Activated CD4-positive, alpha-beta memory T cell treated with anti-CD3 and anti-CD28 coated beads, Interleukin-2, amount 10 ng/mL, durations not matched to agents 7 days and 5 days (primary cell): ENCODE data around the gene OR10G4. TPM values are rescaled to one million over a fixed set of nuclear protein-coding genes. Genes with fewer than 3 reads are reported as not detected.
"Not testable (repeated sequence)": the region's sequence is repeated elsewhere in the genome, so short reads cannot be mapped to it uniquely, and the experiment has no call there.

ENCODE experiments used
- CTCF ChIA-PET: fragments of 350-600 bp; sonication (Branson Sonifier 250); formaldehyde crosslinking; loops from one replicate; lab custom pipeline; 2021; ENCODE audit warnings: antibody characterized with exemption, inconsistent platforms; lab: Charles Lee
- POLR2A ChIA-PET: fragments of 350-600 bp; sonication (Branson Sonifier 250); formaldehyde crosslinking; loops from one replicate; lab custom pipeline; 2021; ENCODE audit warnings: antibody characterized with exemption; lab: Charles Lee
- DNase-seq: peaks from one replicate; pipeline ENCODE4 v3.0.0-alpha.2; 2020
- H3K27ac Mint-ChIP-seq: one replicate; pipeline ENCODE4 v1.8.0; 2021; ENCODE audit warnings: mild to moderate bottlenecking, mixed read lengths
- H3K27me3 Mint-ChIP-seq: one replicate; pipeline ENCODE4 v1.8.0; 2021; ENCODE audit warnings: mixed read lengths
- H3K36me3 Mint-ChIP-seq: one replicate; pipeline ENCODE4 v1.8.0; 2021; ENCODE audit warnings: low read depth, mixed read lengths
- H3K4me1 Mint-ChIP-seq: one replicate; pipeline ENCODE4 v1.8.0; 2021; ENCODE audit warnings: mixed read lengths
- H3K4me3 Mint-ChIP-seq: one replicate; pipeline ENCODE4 v1.8.0; 2021; ENCODE audit warnings: mild to moderate bottlenecking, mixed read lengths
- H3K9me3 Mint-ChIP-seq: one replicate; pipeline ENCODE4 v1.8.0; 2021; ENCODE audit warnings: mixed read lengths
- total RNA-seq, 2 experiments: library from RNA; stranded (reverse); gene quantifications; one replicate each; pipeline ENCODE4 v1.2.3, GENCODE V29; 2021

Gene OR10G4, protein sequence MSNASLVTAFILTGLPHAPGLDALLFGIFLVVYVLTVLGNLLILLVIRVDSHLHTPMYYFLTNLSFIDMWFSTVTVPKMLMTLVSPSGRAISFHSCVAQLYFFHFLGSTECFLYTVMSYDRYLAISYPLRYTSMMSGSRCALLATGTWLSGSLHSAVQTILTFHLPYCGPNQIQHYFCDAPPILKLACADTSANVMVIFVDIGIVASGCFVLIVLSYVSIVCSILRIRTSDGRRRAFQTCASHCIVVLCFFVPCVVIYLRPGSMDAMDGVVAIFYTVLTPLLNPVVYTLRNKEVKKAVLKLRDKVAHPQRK
- total RNA-seq, result not detected

DNA sequence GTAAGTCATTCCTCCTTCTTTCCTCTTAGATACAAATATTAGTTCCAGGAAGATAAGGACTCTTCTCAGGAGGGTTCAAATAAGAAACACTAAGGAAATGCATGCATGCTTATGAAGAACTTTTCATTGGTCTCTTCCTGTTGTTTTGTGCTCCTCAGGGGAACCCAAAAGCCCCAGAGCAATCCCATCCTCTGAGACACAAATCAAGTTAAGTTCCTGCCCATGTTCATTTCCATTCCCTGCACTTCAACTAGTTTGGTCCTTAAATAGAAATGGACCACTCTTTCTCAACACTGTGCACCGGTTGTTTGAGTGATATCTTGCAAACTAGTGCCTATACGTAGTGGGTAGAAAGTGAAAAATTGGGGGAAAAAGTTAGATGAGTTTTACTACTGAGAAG, at the start of gene OR10G4:
Gene OR10G4, plus strand, starts transcription at position 301 of the 400 bp plus-strand sequence. CDS start 2,578 bp downstream, outside the sequence.
- no peaks in the 10 kb centered on the region for H3K9me3 Mint-ChIP-seq
- ChIA-PET POLR2A (no interaction called here), CTCF (no interaction called here)
- H3K27ac Mint-ChIP-seq, result no peak within 1 kb of the TSS
- no peak within 1 kb of the TSS for H3K4me3 Mint-ChIP-seq
- DNase-seq, result no peak
- H3K36me3 Mint-ChIP-seq, result no peaks in the 10 kb centered on the region
- no peaks in the 10 kb centered on the region for H3K27me3 Mint-ChIP-seq
- no peaks in the 10 kb centered on the region for H3K4me1 Mint-ChIP-seq

DNA sequence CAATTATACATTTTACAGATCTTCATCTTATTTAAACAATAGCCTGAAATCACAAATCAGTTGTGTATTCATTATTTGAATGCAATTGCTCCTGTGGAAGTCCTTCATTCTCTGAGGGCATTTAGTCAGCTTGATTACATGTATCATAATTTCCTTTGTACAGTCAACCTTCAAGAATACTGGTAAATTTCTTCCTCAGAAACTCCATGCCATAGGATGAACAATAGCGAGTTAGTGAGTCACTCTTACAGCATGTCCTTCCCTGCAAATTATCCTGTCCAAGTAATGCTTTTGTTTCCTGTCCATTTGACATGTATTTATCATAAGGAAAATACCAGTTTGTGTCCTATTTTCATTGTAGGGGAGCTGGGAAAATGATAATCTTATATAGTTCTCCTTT, 39.0 kb upstream of the OR10G4 start:
- peaks cover 3% of the 10 kb centered on the region for H3K9me3 Mint-ChIP-seq
- CTCF ChIA-PET, result no interaction called here
- H3K36me3 Mint-ChIP-seq, result no peaks in the 10 kb centered on the region

DNA sequence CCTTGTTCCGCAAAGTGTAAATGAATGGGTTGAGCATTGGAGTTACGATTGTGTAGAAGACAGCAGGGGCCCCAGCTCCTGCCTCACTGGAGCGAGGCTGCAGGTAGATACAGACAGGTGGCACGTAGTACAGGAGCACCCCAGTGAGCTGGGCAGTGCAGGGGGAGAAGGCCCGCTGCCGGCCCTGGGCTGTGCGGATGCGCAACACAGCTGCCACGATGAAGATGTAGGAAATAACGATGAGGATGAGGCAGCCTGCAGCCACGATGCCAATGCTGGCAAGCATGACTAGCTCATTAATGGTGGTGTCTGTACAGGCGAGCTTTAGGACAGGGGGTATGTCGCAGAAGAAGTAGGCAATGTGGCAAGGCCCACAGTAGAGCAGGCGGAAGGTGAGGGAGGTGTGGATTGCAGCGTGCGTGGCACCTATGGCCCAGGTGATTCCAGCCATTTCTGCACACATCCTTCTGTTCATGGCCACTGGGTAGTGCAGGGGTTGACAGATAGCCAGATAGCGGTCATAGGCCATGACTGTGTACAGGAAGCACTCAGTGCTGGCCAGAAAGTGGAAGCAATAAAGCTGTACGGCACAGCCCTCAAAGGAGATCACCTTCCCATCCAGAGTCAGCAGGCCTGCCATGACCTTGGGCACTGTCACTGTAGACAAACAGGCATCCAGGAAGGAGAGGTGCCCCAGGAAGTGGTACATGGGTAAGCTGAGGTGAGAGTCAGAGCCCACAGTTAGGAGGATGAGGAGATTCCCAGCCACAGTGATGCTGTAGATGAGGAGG, 35.8 kb upstream of the OR10G4 start:
- Mint-ChIP-seq H3K9me3 (no peaks in the 10 kb centered on the region), H3K27me3 (no peaks in the 10 kb centered on the region), H3K27ac (no peak overlapping the region), H3K4me3 (no peak overlapping the region), H3K4me1 (no peaks in the 10 kb centered on the region), H3K36me3 (no peaks in the 10 kb centered on the region)
- no peak for DNase-seq
- ChIA-PET POLR2A (no interaction called here), CTCF (no interaction called here)

More for the DNA sequence above, 39.0 kb upstream of the OR10G4 start:
- H3K27ac Mint-ChIP-seq, result no peak overlapping the region
- H3K27me3 Mint-ChIP-seq, result no peaks in the 10 kb centered on the region
- no peaks in the 10 kb centered on the region for H3K4me1 Mint-ChIP-seq
- no peak for DNase-seq
- POLR2A ChIA-PET, result no interaction called here
- H3K4me3 Mint-ChIP-seq, result no peak overlapping the region

DNA sequence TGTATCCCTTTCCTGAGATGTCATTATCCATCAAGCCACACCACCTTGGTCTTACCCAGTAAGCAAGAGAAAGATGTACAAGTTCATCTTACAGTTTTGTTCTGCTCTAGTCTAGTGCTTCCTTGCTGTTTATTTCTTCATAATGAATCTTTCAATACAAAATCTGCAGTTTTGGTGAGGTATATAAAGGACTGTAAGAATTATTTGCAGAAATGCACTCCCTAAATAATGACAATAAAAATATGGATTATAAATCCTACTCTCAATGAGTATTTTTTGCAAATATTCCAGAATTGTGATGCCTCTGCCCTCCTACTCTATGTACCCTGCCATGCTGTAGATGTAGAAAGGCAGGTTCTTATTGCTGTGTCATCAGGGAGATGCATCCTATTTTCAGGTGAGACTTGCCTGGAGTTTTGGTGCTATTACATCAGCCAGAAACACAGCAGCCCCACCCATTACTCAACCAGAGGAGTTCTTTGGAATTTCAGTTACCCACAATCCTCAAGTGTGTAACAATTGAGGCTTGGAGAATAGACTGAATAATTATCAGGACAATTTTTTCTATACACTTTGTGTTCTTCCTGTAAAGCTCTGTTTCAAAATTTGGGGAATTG, 35.0 kb upstream of the OR10G4 start, which contains the start of gene OR10S1:
Gene OR10S1, minus strand, starts transcription at position 51 of the 617 bp plus-strand sequence. CDS start 117 bp downstream, outside the sequence.
- no peak within 1 kb of the TSS for H3K27ac Mint-ChIP-seq
- no peaks in the 10 kb centered on the region for H3K9me3 Mint-ChIP-seq
- no peaks in the 10 kb centered on the region for H3K27me3 Mint-ChIP-seq
- CTCF ChIA-PET, result no interaction called here
- POLR2A ChIA-PET, result no interaction called here
- H3K36me3 Mint-ChIP-seq, result no peaks in the 10 kb centered on the region
- no peaks in the 10 kb centered on the region for H3K4me1 Mint-ChIP-seq
- H3K4me3 Mint-ChIP-seq, result no peak within 1 kb of the TSS
- no peak for DNase-seq

DNA sequence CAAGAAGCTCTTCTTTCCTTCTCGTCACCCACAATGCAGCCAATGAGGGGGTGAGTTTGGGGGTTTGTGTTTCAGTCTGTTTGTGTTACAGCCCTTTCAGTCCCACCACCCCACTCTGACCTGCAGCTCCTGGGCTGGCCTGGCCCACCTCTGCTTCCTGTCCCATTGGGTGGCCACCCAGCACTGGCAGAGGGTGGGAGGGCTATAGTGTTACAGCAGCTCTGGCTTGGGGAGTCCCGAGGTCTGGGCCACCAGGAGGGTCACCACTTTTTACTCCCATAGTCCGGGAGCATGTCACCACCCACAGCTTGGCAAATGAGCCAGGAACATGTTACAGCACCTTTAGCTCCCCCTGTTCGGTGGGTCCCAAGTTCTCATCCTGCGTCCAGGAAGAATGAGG, 33.5 kb upstream of the OR10G4 start:
- Mint-ChIP-seq H3K4me3 (no peak overlapping the region), H3K9me3 (peaks cover 2% of the 10 kb centered on the region), H3K4me1 (no peaks in the 10 kb centered on the region), H3K27ac (no peak overlapping the region), H3K27me3 (no peaks in the 10 kb centered on the region), H3K36me3 (no peaks in the 10 kb centered on the region)
- ChIA-PET CTCF (no interaction called here), POLR2A (no interaction called here)
- DNase-seq, result no peak

DNA sequence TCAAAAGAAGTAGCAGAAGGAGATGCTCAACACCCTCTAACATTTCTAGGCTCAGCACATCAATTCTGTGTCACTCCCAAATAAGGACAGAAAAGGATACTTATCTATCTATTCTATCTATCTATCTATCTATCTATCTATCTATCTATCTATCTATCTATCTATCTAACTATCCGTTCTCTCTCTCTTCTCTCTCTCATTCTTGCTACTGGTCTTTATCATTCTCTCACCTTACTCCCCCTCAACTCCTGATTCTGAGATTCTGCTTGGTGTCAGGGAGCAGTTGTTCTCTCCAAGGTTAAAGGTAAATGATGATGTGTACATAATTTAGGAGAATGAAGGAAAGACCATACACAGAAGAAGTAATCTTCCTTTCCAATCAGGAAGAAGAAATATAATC, 17.7 kb upstream of the OR10G4 start, which contains the start of gene OR10G6:
Gene OR10G6, minus strand, starts transcription at position 43 of the 400 bp plus-strand sequence. Its CDS starts 0 bp downstream, at position 43.
- no peak for DNase-seq
- Mint-ChIP-seq H3K4me1 (no peaks in the 10 kb centered on the region), H3K27ac (no peak within 1 kb of the TSS), H3K9me3 (no peaks in the 10 kb centered on the region), H3K4me3 (no peak within 1 kb of the TSS), H3K27me3 (no peaks in the 10 kb centered on the region), H3K36me3 (no peaks in the 10 kb centered on the region)
- CTCF ChIA-PET, result no interaction called here
- POLR2A ChIA-PET, result no interaction called here

DNA sequence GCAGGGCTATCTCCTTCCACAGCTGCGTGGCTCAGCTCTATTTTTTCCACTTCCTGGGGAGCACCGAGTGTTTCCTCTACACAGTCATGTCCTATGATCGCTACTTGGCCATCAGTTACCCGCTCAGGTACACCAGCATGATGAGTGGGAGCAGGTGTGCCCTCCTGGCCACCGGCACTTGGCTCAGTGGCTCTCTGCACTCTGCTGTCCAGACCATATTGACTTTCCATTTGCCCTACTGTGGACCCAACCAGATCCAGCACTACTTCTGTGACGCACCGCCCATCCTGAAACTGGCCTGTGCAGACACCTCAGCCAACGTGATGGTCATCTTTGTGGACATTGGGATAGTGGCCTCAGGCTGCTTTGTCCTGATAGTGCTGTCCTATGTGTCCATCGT, 3.0 kb downstream of the OR10G4 start:
- H3K27ac Mint-ChIP-seq, CTCF ChIA-PET, POLR2A ChIA-PET, H3K4me3 Mint-ChIP-seq, H3K9me3 Mint-ChIP-seq, DNase-seq, H3K27me3 Mint-ChIP-seq, H3K36me3 Mint-ChIP-seq, H3K4me1 Mint-ChIP-seq: not testable (repeated sequence)

DNA sequence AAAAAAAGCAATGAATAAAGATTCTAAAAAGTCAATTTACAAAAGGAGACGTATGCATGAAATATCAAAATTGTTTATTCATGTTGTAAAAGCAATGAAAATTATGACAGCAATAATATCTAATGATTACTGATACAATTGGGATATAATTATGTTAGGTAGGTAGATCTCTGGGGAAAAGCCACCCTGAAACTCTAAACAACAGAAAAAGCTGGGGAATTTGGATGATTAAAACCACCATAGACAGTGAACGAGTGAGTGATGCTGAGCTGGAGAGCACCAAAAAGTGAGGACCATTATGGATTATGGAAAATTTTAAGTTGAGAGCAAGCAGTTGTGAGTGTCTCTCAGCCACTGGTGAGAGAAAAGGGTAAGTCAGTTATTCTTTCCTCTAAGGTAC, 13.7 kb downstream of the OR10G4 start, which contains the start of gene OR10G8:
Gene OR10G8, plus strand, starts transcription at position 301 of the 400 bp plus-strand sequence. CDS start 2,825 bp downstream, outside the sequence.
- ChIA-PET CTCF (no interaction called here), POLR2A (no interaction called here)
- Mint-ChIP-seq H3K4me1 (no peaks in the 10 kb centered on the region), H3K36me3 (no peaks in the 10 kb centered on the region), H3K9me3 (no peaks in the 10 kb centered on the region), H3K4me3 (no peak within 1 kb of the TSS), H3K27ac (no peak within 1 kb of the TSS), H3K27me3 (no peaks in the 10 kb centered on the region)
- DNase-seq, result no peak

DNA sequence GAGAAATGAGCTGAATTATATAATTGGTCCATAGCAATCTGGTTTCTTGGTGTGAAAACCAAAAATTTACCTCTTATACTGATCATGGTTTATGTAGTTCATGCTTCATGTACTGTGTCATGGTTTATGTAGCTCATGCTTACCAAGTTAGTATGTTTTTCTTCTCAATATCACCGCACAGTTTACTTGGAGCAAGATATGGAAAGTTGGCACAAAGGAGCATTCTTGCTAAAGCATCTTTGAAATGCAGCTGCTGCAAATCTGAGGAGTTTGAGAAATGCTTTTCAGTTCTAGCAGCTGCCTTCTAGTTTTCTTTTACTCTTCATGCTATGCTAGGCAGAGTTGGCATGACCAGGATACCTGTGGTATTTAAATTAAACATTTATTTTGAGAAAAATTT, 23.9 kb downstream of the OR10G4 start:
- POLR2A ChIA-PET, result no interaction called here
- Mint-ChIP-seq H3K4me1 (no peaks in the 10 kb centered on the region), H3K36me3 (no peaks in the 10 kb centered on the region), H3K9me3 (no peaks in the 10 kb centered on the region), H3K4me3 (no peak overlapping the region), H3K27ac (no peak overlapping the region), H3K27me3 (no peaks in the 10 kb centered on the region)
- DNase-seq, result no peak
- CTCF ChIA-PET, result no interaction called here

DNA sequence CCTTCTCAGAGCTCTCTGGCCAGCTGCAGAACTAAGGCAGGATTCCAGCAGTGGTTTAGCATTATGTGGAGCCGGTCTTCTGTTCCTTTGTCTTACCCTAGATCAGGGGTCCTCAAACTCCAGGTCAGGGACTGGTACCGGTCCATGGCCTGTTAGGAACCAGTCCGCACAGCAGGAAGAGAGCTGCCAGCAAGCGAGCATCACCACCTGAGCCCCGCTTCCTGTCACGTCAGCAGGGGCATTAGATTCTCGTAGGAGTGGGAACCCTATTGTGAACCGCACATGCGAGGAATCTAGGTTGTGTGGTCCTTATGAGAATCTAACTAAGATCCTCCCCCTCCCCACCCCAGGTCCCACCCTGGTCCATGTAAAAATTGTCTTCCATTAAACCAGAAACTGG, 26.8 kb downstream of the OR10G4 start:
- CTCF ChIA-PET, result no interaction called here
- H3K4me3 Mint-ChIP-seq, result no peak overlapping the region
- no peaks in the 10 kb centered on the region for H3K4me1 Mint-ChIP-seq
- no peak for DNase-seq
- H3K36me3 Mint-ChIP-seq, result no peaks in the 10 kb centered on the region
- H3K27ac Mint-ChIP-seq, result no peak overlapping the region
- H3K9me3 Mint-ChIP-seq, result no peaks in the 10 kb centered on the region
- POLR2A ChIA-PET, result no interaction called here
- no peaks in the 10 kb centered on the region for H3K27me3 Mint-ChIP-seq

DNA sequence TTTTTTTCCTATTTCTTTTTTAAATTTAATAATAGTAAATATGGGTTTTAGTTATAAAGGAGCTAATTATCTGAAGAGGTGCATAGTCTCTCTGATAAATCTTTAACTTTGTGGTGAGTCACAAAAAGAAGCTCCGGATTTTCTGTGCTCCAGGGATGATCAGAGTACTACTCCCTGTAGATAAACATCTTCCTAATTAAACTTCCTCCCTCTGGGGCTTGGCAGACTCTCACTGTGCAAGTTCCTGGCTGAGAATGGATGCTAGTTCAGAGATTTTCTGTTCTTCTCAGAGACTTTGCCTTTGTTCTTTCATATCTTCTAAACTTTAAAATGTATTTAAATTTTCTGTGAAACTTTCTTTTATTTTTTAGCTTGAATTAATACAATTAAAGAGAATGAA, 28.5 kb downstream of the OR10G4 start, which contains the start of gene OR10G7:
Gene OR10G7, minus strand, starts transcription at position 72 of the 400 bp plus-strand sequence. CDS start 2,324 bp downstream, outside the sequence.
- ChIA-PET CTCF (no interaction called here), POLR2A (no interaction called here)
- H3K27ac Mint-ChIP-seq, result no peak within 1 kb of the TSS
- H3K27me3 Mint-ChIP-seq, result no peaks in the 10 kb centered on the region
- H3K4me3 Mint-ChIP-seq, result no peak within 1 kb of the TSS
- H3K36me3 Mint-ChIP-seq, result no peaks in the 10 kb centered on the region
- H3K4me1 Mint-ChIP-seq, result no peaks in the 10 kb centered on the region
- no peaks in the 10 kb centered on the region for H3K9me3 Mint-ChIP-seq
- no peak for DNase-seq

DNA sequence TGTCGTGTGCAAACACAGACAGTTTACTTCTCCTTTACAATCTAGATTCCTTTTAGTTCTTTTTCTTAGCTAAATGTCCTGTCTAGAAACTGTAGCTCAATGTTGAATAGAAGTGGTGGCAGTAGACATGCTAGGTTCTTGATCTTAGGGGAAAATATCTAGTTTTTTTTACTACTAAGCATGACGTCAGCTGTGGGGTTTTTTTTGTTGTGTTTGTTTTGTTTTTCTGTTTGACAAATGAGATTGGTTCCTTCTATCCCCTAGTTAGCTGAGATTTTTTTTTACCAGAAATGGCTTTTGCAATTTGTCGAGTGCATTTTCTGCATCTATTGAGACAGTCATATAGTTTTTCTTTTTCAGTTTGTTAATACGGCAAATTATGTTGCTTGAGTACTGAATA, 30.6 kb downstream of the OR10G4 start:
- H3K9me3 Mint-ChIP-seq, result no peaks in the 10 kb centered on the region

DNA sequence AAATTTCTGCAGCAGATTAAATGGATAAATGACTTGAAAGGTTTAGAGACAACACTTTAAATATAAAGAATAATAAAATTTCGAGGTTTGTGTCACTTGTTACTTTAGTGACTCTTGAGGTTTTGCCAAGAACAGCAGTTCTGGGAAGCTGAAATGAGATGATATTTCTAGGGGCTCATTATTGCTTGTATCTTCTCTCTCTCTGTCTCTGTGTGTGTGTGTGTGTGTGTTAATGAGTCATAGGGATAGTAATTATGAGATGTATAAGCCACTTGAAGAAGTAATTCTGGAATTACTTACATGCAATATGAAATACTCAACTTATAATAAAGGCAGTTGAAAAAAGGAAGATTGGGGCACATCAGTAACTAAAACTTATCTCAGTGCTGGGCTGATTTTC, 38.0 kb downstream of the OR10G4 start:
- H3K27me3 Mint-ChIP-seq, result no peaks in the 10 kb centered on the region
- POLR2A ChIA-PET, result no interaction called here
- peaks cover 2% of the 10 kb centered on the region for H3K4me1 Mint-ChIP-seq
- no peak overlapping the region for H3K4me3 Mint-ChIP-seq
- no peaks in the 10 kb centered on the region for H3K36me3 Mint-ChIP-seq
- no peak overlapping the region for H3K27ac Mint-ChIP-seq
- no peaks in the 10 kb centered on the region for H3K9me3 Mint-ChIP-seq
- CTCF ChIA-PET, result no interaction called here
- DNase-seq, result no peak

More for the DNA sequence above, 30.6 kb downstream of the OR10G4 start:
- ChIA-PET POLR2A (no interaction called here), CTCF (no interaction called here)
- Mint-ChIP-seq H3K36me3 (no peaks in the 10 kb centered on the region), H3K4me1 (no peaks in the 10 kb centered on the region), H3K27ac (no peak overlapping the region), H3K27me3 (no peaks in the 10 kb centered on the region), H3K4me3 (no peak overlapping the region)
- no peak for DNase-seq
